Activated CD8-positive, alpha-beta memory T cell treated with anti-CD3 and anti-CD28 coated beads, Interleukin-2, amount 50 U/mL, for 48 hours (primary cell): ENCODE data around the gene TMEM95.
"Not testable (repeated sequence)": the region's sequence is repeated elsewhere in the genome, so short reads cannot be mapped to it uniquely, and the experiment has no call there.

Source experiments
- DNase-seq: peaks from one replicate; pipeline ENCODE4 v3.0.0-alpha.2; 2020

Gene TMEM95

DNA sequence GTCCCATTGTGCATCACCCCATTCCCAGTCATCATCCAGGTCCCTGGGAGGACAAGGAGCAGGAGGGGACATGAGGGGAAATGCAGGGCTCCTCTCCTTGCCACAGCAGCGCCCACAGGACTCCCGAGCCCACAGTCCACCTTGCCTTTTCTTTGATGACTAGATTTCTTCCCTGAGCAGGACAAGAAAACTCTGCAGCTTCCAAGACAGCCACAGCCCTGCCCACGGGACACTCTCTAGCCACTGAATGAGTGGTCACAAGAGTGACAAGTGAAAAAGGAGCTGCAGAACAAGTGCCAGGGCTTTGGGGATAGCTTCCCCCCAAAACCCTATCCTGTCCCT is 30.5 kb upstream of the TMEM95 start:
- DNase-seq, result no peak

DNA sequence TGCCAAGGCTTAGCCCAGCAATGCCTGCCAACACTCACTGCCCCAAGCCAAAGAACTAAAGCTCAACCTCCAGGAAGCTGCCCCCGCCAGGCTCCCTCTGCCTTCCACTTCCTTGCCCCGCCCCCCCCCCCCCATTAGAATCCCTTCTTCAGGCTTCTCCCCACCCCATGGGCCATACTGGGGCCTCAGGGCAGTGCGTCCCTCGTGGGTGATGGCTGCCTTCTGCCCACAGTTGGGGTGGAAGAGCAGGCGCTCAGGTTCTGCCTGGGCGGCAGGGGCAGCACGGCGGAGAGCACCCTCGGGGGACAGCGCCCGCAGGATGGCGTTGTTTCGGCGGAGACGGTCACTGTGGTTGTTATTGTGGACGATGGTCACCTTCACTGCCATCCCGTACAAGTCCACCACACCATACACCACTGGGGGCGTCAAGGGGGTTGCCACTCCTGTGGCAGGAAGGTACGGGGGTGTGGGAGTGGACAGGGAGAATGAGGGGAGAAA is 29.9 kb upstream of the TMEM95 start:
- no peak for DNase-seq

DNA sequence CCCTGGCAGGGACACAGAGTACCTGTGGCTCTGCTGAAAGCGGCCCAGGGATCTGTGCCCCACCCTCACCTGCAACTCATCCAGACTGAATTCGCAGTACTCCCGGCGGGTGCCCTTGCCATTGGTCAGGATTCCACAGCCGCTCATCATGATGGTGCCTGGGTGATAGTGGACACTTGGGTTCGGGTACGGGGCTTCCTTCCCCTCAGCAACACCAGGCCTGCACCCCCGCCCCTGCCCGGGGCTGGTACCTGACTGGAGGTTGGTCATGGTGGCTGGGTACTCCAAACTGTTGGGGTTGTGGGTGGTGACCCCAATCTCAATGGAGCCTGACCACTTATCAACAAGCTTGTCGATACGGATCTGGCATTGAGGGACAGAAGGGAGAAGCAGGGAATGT is 28.8 kb upstream of the TMEM95 start:
- DNase-seq, result no peak

DNA sequence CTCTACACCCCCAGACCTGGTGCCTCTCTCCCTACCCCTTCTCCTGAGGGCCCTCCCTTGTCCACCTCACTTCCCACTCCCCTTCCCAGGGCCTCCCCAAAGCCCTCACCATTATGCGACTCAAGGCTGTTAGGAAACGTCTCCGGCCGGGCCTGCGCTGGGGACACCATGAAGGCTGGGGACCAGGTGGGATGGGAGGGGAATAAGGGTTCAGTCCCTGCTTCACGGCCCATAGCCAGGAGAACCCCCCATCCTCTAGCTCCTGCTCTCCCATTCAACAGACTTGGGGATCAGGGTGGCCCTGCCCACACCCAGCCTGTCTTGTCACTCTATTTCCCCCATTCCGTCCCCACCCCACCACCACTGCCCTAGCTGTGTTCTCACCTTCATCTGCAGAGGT is 27.9 kb upstream of the TMEM95 start:
- no peak for DNase-seq

DNA sequence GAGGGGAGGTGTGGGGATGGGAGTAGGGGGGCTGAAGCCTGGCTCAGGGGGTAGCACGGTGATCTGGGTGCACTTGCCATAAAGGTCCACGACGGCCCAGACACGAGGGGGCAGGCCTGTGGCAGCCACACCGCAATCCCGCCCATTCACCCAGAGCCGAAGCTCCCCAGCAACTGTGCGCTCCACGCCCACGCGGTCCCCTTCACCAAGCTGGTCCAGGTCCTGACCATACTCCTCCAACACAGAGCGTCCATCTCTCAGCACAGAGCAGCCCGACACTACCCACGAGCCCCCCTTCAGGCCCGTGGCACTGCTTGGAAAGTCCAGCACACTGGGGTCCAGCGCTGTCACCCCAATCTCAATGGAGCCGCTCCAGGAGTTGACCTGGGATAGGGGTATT is 27.5 kb upstream of the TMEM95 start:
- DNase-seq, result no peak

DNA sequence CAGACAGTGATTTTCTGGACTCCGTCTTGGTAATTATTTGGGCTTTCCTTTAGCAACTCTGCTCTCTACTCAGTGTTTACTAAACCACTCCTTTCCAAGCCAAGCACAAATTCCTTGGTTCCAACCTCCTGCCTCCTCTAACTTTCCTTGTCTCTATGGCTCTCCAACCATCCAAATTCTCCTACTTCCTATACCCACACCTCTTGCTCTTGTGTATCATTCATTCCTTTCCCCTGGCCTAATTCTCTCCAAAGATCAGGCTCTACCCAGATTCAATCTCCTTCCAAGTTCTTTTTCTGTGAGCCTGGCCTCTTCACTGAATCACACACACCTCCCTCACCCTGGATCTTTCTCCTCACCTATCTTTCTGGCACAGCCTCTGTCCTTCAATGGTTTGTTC is 26.9 kb upstream of the TMEM95 start:
- DNase-seq, result no peak

DNA sequence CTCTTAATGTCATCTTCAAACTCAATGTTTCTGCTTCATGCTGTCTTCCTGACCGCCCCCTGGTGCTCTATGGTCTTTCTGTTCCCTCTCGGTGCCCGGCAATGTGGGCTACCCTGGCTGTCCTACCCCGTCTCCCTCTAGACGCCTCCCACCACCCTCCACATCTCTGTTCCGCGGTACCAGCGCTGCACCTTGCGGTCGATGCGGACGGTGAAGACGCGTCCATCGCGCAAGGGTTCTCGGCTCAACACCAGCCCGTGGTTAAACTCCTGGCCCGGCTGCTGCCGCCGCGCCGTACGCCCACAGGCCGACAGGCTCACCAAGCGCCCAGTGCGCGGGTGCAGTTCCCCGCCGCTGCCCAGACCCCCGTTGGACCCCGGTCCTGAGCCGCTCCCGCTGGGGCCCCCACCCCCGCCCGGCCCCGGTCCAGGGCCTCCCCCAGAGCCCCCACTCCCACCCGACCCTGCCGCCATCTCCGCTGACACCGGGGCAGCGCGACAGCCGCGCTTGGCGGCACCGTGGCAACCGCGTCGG is 26.0 kb upstream of the TMEM95 start, which contains the start of gene NEURL4:
Gene NEURL4, minus strand, starts transcription at position 496 of the 534 bp plus-strand sequence. Its CDS starts 23 bp downstream, at position 473.
- DNase-seq, result no peak

DNA sequence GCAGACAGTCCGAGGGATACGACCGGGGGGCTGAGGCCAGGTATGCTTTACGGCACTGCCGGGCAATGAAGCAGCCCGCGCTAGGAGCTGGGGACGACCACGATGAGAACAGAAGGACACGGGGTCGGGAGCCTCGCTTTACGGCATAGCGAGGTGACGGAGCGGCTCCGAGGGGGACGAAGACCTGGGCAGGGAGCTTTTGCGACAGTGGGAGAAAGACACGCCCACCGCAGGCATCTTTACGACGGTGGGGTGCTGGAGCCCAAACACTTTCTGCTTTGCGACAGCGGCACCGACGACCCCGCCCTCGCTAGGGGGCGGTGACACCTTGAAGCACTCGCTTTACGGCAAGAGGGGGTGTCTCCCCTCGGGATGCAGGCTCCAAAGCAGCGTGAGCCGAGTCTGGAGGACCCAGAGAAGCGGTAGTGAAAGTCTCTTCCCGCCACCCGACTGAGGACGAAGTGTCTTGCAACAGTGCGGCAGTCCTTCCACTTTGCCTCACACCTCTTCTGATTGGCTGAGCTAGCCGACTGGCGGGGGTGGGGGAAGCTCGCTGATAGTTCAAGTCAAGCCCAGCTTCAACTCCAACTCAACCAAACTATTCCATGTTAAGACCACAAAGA is 25.5 kb upstream of the TMEM95 start:
- peak; percentile 96 for DNase-seq

DNA sequence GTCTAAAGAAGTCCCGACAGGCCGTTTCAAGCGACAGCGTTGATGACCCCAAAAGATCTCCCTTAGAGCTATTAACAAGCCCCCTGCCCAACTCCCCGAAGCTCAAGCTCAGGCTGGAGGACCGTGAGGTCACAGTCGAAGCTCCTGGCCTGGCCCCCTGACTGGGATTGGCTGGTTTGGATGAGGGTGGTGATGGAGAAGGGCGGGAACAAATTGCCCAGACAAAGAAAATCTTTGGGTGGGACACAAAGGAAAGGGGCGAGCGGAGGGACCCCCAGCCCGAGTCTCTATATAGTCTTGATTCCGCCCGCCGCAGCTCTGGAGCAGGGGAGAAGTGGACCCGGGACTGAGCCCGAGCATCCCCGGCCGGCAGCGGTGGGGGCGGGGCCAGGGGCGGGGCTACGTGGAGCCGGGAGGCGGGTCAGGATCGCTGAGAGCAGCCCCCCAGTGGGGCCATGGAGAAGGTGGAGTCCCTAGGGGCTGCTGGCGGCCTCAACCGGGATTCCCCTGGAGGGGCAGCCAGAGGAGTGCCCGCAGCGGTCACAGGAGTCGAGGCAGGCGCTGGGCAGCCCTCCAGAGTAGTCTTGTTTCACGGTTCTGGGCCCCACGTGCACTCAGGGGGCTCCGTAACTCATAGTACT is 24.8 kb upstream of the TMEM95 start:
- peak; percentile 91 for DNase-seq

DNA sequence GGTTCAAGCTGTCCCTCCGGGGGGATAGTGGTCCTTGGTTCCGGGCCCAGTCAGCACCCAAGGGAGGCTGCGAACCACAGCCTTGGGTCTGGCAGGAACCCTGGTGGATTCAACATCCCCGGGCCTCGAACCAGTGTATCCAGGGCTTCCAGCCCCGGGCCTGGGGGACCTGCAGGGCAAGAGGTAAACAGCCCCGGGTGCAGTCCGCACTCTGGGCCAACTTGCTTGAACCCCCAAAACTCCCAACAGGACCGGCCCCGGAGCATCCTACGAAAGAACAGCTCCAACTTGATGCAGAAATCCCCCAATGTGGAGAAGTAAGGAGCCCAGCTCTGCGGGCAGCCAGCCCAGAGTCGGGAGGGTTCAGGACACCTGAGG is 24.3 kb upstream of the TMEM95 start:
- no peak for DNase-seq

DNA sequence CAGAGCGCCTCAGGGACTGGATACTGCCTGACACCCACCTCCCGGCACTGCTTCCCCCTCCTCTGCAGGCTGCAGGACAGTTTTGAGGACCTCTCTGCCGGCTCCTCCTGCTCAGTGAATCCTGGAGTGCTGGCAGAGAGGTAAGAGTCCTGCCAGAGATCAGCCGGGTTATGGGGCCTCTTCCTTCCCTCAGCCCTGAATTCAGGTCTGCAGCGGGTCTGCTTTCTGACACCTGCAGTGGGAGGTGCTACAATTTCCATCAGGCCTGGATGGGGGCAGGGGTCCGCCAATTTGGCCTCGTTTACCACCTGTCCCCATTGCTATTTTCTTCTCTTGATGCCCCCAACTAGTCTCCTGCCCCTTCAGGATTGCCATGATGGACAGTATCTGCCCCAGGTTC is 22.8 kb upstream of the TMEM95 start:
- no peak for DNase-seq

DNA sequence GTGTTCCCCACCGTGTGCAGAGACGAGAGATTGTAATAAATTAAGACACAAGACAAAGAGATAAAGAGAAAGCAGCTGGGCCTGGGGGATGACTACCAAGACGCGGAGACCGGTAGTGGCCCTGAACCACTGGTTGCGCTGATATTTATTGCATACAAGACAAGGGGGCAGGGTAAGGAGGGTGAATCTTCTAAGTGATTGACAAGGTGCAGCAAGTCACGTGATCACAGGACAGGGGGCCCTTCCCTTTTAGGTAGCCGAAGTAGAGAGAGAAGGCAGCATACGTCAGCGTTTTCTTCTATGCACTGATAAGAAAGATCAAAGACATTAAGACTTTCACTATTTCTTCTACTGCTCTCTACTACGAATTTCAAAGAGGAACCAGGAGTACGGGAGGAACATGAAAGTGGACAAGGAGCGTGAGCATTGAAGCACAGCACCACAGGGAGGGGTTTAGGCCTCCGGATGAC is 22.3 kb upstream of the TMEM95 start:
- not testable (repeated sequence) for DNase-seq

DNA sequence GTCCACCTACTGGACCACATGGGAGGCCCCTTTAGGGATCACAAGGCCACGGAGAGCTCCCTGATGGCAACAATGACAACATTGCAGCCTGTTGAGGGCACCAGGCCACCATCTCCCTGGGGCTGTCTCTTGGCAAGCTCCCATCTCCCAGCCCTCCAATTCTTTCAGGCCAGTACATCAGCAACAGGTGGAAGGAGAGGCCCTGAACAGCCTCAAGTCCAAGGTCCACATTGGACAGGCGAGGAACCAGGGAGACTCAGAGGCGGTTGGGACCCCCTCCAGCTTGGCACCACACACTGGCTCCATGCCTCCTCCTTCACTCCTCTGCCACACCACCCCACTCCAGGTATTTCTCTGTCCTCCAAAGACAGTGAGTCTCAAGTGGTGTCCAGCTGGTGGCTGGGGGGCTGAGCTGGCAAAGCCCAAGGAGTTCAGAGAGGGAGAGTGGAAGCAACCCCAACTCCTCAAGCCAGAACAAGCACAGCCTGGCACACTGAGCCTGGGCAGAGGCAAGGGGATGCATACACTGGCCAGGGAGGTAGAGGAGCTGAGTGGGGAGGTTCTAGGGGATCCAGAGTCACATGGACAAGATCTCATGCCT is 19.9 kb upstream of the TMEM95 start:
- DNase-seq, result no peak

DNA sequence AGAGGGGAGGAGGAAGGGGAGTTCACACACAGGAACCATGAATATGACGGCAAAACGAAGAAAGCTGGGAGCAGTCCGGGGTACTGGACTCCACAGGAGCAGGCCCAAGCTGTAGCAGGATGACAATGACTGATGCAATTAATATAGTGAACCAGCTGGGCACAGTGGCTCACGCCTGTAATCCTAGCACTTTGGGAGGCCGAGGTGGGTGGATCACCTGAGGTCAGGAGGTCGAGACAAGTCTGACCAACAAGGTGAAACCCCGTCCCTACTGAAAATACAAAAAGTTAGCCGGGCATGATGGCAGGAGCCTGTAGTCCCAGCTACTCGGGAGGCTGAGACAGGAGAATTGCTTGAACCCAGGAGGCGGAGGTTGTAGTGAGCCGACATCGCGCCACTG is 19.2 kb upstream of the TMEM95 start:
- not testable (repeated sequence) for DNase-seq

DNA sequence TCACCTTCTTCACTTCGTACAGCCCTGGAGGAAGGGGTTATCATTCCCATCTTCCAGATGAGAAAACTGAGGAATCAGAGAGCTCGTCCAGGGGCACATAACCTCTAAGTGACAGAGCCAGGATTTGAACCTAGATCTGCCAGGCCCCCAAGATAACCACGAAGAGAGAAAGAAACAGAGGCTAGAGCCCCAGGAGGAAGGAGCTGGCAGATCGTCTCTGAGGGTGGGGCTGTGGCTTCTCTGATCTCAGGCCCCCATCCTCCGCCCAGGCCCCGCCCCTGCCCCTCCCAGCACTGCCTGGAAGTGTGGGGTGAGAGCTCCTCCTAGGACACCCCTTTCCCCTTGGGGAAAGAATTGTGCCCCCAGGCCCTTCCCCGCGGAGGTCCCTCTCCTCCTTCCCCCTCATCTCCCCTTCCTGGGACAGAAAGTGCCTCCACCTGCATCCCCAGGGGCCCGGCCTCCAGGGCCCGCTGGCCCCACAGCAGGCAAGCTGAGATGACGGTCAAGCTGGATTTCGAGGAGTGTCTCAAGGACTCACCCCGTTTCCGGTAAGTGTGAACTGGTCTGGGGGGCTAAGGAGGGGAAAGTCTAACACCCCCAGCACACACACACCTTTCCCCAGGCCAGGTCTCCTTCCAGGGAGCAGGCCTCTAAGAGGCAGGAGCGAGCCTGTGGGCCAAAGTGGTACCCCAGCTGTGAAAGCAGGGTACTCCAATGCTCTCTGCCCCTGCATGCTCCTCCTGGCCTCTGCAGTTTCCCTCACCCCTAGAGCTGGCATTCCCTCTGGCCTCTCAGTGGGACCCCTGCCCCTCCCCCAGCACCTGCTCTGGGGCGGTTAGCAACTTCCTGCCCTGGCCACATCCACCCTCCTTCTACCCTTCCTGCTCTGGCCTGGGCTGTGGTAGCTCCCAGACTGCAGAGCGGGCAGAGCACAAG is 18.4 kb upstream of the TMEM95 start, which contains the start of gene ACAP1:
Gene ACAP1, plus strand, starts transcription at position 290 of the 936 bp plus-strand sequence. Its CDS starts 206 bp downstream, at position 496.
- peak; percentile 89 for DNase-seq

DNA sequence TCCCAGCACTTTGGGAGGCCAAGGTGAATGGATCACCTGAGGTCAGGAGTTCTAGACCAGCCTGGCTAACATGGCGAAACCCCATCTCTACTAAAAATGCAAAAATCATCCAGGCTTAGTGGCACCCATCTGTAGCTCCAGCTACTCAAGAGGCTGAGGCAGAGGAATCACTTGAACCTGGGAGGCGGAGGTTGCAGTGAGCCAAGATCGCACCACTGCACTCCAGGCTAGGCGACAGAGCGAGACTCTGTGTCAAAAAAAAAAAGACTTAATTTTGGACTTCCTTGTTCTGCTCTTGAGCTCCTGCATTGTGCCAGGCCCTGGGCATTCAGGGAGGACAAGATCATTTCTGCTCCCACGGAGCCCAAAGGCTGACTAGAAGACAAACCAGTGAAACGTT is 17.4 kb upstream of the TMEM95 start:
- DNase-seq, result not testable (repeated sequence)

DNA sequence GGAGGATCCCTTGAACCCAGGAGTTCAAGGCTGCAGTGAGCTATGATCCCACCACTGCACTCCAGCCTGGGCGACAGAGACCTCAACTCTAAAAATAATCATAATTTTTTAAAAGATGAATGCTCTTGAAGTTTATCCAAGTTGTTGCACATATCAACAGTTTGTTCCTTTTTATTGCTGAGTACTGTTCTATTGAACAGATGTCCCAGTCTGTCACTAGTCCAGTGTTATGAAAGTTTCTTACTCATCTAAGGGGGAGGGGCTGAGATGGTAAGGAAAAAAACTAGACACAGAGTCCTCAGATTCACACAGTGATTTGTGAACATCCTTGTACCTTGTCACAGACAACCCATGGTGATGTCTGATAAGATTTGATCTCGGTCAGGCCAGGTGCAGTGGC is 14.8 kb upstream of the TMEM95 start:
- no peak for DNase-seq

DNA sequence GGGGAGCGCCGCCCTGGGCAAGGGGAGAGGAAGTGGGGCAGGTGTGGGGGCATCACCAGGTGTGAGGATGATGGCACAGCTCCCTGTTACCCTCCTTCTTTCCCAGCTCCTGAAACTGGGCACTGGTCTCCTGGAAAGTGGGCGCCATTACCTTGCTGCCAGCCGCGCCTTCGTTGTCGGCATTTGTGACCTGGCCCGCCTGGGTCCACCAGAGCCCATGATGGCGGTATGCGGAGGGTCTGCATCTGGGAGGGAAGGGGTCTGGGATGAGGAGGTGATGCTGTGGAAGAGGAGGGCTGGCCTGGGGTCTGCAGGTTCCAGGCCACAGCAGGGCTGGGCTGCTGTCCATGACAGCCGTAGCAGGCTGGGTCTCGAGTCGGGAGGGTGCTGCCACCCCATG is 13.1 kb upstream of the TMEM95 start:
- DNase-seq, result no peak

DNA sequence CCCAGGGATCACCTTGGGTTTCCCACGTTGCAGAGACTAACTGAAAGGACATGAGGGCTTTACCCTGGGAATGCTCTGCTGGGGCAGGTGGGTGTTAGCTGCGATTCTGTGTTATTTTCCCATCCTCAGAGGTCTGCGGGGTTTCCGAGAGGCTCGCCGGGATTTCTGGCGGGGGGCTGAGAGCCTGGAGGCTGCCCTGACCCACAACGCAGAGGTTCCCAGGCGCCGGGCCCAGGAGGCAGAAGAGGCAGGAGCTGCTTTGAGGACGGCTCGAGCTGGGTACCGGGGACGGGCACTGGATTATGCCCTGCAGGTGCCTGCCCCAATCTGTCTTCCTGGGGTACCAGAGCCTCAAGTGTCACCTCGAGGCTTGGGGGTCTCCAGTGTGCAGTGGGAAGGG is 11.7 kb upstream of the TMEM95 start:
- no peak for DNase-seq

DNA sequence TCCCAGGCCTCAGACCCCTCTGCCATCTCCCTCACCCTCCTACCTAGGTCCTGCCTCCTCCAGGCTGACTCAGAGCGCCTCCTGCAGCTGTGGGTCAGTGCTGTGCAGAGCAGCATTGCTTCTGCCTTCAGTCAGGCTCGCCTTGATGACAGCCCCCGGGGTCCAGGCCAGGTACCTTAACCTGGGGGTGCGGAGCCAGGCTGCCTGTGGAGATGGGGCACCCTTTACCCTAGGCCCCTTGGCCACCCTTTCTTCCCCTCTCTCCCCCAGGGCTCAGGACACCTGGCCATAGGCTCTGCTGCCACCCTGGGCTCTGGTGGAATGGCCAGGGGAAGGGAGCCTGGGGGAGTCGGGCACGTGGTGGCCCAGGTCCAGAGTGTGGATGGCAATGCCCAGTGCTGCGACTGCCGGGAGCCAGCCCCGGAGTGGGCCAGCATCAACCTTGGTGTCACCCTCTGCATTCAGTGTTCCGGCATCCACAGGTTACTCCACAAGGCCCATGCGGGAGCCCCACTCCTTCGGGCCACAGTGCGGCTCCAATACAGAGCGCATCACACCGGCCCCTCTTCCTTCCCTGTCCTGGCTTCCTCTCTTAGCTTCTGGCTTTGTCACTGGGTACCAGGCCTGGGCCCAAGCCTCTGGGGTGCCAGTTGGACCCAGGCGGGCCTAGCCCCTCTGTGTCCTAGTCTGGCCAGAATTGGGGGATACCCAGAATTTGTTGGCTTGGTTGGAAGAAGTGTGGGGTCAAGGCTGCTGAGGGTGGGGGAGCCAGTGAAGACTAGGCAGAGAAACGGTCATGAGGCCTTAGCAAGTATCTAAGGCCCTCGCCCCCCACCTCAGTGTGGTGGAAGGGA is 8.0 kb upstream of the TMEM95 start:
- DNase-seq, result no peak

DNA sequence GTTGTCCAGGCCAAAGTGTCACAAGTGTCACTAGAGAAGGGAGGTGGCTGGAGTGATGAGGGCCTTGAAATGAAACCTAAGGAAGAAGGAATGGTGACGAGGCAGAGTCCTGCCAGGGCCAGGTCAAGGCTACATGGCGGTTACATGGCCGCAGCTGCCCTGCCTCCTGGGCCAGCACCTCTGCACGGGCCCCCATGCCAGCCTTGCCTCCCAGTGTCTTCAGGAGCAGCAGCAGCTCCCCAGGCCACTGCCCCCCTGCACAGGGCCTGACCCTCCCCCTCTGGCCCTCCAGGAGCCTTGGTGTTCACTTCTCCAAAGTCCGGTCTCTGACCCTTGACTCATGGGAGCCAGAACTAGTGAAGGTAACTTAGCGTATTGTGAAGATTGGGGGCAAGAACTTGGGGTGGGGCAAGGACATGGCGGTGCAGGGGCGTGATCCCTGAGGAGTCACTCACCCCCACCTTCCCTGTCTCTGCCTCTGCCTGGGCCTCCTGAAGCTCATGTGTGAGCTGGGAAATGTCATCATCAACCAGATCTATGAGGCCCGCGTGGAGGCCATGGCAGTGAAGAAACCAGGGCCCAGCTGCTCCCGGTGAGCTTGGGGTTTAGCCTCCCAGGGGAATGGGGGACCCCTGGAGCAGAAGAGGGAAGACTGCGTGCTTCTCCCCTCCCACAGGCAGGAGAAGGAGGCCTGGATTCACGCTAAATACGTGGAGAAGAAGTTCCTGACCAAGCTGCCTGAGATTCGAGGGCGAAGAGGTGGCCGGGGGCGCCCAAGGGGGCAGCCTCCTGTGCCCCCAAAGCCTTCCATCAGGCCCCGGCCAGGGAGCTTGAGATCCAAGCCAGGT is 7.1 kb upstream of the TMEM95 start:
- DNase-seq, result no peak
